GM21390 (cell line): ENCODE data around the gene PDCL3.

Experiments
- ATAC-seq: cut with Tn5 transposase; IDR thresholded peaks from one replicate; pipeline ENCODE4 v1.9.1; 2021; ENCODE audit not compliant: unreplicated experiment

Gene PDCL3

DNA sequence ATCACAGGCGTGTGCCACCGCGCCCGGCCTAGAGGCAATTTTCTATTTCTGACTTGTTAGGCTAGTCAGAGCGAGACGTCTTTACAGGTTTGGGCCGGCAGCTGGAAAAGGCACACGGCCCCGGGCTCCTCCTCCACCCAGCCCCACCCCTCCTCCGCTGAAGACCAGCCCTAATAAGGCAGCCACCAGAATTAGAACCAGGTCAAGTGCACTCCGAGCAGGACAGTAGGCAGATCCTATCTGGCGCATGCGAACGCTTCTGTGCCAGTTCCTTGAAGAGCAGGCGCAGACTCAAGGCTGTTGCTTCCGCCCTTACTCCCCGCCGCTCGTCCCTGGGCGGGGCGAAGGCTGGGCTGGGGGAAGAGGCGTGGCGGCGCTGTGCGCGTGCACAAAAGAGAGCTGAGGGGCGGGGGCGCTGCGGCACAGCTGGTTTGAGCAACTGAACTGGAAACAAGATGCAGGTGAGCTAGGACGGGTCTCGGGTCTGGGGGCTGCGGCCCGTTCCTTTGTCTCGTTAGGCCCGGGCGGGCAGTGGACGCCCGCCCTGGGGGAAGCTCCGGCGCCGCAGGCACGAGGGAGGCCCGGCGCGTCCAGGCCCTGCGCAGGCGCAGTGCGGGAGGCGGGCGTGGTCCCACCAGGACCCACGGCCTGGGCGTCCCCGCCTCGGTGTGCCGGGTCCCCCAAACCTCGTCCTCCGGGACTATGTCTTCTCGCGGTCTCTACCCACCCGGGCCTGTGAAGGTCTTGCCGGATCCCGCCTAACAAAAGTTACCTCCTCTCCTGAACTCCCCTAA lies at the start of gene PDCL3:
TSS of gene PDCL3 (plus strand) at position 381 of the 794 bp plus-strand sequence. CDS start at position 456, 75 bp downstream.
- peak; percentile 90 for ATAC-seq

DNA sequence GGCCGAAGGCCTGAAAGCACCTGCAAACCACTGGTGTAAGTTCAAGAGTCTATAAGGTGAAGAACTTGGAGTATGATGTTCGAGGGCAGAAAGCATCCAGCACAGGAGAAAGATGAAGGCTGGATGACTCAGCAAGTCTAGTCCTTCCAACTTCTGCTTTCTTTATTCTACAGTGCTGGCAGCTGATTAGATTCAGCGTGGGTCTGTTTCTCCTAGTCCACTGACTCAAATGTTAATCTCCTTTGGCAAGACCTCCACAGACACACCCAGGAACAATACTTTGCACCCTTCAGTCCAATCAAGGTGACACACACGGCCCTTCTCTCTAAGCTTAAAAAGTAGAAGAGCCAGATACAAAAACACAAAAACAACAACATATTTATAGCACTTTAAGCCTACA lies 49.1 kb upstream of the PDCL3 start:
- no peak for ATAC-seq

DNA sequence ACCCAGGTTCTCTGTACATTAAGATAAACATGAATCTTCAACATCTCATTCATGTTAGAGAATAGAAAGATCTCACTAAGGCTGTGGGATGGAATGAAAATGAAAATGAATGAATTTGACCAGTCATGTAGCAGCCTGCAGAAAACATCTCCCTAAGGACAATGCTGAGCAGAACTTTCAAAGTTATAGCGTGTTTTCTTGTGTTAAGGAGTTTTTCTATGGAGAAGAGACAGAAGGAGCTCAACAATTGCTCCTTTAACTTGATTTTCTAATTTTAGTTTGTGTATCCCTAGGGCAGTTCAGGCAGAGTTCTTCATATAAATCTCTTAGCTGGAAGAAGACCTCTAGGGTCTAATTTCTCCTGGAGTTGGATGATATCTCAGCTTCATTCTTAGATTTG lies 45.2 kb upstream of the PDCL3 start:
- no peak for ATAC-seq

DNA sequence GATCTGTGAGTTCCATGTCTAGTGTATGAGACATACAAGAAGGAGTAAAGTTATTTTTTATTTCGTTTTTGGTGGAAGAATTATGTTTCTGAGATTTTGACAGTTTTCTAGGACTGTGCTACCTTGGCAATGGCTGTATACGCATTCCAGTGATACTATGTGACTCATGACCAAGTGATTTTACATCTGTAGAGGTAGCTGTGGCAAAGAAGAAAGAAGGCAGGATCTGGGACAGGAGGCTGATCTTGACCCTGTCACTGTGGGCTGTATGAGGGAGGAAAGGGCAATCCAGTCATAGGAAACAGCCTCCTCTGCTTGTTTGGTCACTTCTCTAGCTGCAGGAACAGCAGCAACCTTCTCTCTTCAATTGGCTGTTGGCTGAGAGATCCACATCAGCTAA lies 44.0 kb upstream of the PDCL3 start:
- no peak for ATAC-seq

DNA sequence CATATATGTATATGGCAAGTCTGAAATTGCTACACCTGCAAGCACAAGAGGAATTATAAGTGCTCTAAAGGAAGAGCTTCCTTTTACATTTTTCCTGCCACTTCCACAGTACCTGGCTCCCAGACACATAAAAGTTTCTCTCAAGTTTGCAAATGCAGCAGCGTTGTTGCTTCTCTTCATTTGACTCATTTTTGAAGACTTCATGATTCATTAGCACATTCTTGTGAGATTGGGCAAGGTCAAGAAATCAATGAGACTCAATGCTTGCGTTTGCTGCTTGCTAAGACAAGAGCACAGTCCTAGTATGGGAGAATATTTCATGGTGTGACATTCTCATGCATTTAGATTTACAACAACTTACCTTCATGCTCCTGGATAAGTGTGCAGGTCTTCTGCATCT lies 42.6 kb upstream of the PDCL3 start:
- no peak for ATAC-seq

DNA sequence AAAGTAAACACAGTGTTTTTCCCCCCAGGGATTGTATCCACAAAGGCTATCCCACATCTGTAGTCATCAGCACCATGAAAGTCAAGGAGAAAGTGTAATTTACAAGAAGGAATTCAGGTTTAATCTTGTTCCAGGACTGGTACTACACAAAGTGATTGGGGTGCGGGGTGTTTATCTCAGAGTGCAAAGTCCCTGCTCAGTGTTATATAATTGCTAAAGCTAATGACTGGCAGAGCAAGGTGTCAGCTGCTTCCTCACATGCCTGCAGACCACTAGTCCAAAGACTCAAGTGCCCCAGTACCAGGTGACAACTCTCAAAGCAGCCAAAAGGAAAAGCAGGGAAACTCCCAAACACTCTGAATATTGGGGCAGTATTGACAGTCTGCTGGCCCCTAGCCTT lies 40.4 kb upstream of the PDCL3 start:
- no peak for ATAC-seq

DNA sequence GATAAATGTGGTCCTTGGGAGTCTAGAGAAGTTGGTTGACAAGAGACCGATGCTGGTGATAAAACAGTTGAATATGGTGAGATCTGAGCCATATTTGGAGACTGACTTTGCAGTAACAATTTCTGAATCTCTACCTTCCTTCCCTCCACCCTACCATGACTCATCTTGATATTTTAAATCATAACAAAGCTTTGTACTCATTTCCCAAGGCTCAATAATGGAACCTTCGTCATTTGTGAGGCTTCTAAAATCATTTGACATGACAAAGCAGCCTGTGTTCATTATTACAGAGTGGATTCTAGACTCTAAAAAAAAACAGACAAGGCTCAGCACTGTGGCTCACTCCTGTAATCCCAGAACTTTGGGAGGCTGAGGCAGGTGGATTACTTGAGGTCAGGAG lies 38.5 kb upstream of the PDCL3 start:
- ATAC-seq = no peak

DNA sequence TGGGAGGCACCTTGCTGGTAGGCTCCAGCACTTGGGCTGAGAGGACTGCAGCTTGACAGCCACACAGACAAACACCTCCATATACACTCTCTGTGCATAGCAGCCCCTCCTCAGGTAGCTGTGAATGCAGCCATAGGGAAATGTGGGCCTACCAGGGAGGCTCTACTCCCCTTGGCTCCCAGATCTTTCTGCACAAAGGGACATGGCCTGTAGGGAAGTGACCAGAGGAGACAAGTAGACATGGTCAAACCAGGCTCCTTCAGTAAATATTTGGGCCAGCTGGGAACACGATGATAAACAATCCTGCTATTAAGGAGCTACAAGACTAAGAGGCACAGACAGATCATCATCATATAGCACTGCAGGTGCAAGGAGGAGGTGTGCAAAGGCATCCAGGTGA lies 35.9 kb upstream of the PDCL3 start:
- no peak for ATAC-seq

DNA sequence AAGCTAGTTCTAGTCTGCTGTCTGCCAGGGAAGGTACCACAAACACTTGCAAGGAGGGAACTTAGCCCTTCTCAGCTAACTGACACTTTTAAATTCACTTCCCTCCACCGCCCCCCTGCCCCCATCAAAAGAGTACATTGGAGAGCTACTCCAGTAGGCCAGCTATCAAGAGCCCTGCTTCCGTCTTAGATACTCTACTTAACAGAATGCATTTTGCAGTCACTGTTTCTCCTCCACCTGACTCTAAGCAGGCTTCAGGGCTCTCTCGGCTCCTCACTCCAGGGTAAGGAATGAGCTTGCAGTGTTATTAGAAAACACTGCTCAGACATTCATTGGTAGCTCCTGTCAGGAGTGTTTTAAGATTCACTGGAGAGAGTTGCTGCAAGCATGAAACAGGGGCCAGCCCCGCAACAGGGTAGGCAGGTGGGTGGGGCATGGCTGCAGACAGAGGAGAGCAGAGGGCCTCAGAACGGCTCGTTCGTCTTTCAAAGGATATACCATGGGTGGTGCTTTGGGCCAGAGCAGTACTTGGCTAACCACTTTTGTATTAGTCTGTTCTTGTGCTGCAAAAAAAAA lies 35.3 kb upstream of the PDCL3 start:
- ATAC-seq = no peak

DNA sequence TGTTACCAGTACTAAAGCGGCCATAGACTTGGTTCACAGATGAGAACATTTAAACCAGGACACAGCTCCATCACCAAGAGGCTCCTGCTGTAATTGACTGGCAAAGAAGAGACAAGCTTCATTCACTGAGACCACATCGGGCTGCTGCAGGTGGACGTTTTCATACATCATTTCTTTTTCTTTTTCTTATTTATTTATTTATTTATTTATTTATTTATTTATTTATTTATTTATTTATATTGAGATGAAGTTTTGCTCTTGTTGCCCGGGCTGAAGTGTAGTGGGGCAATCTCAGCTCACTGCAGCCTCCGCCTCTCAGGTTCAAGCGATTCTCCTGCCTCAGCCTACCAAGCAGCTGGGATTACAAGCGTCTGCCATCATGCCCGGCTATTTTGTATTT lies 33.6 kb upstream of the PDCL3 start:
- ATAC-seq = no peak

DNA sequence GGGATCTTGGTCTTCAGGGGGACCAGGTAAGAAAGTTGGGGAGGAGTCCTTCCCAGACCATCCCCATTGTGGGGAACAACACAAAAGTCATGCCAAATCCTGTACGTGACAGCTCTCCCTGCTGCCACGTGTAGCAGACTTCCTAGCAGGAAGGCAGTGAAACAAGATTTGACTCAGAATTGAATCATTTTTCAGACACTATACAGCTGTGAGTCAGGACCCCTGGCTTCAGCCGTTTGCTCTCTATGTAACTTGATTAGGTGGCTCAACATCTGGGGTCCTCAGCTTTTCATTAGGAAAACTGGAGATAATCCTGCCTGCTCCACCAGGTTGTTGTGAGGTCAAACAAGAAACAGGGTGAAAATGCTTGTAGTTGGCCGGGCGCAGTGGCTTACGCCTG lies 32.9 kb upstream of the PDCL3 start:
- ATAC-seq = no peak

DNA sequence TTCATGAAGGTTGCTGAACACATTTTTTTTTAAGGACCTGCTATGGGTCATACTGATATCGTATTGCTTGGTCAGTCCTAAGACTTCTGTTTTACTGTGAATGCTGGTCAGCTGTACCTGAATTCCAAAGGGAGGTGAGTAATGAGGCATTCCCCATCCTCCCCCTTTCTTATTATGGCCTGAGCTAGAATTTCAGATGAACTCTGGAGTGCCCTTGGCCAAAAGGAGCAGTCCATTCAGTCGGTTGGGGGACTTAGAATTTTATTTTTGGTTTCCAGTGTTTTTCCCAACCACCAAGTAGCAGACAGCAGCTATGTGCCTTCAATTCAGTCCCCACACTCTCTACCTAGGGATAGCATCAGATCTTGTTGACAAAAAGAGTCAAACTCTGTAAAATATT lies 26.9 kb upstream of the PDCL3 start:
- ATAC-seq = no peak

DNA sequence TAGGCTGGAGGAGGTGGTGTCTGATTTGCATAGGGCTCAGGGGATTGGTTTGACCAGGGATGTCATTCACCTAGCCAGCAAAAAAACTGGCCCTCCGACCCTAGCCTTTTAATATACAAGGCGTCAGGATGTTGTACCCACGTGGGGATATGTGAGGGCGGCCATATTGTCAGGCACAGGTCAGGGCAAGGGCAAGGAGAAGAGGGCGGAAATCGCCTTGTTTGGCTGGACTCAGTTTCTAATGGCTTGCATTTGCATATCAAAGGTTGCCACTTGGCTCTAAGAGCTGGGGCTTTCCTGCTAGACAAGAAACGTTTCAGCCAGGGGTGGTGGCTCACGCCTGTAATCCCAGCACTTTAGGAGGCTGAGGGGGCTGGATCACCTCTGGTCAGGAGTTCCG lies 24.9 kb upstream of the PDCL3 start:
- no peak for ATAC-seq

DNA sequence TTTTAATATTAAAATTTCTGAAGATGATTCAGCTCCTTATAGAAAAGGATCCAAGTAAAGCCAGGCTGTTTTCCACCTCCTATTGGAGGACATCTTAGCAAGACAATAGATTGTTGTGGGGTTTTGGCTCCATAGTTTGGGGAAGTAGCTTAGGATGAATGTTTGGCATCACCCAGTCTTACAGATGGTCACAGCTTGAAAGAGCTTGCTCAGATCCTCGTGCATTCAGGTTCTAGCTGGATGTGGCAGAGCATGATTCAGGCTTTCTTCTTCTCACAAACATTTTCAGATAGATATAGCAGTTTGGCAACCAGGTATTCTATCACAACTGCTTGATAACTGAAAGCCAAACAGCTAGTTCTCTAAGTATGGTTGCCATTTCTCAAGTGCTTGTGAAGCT lies 23.6 kb upstream of the PDCL3 start:
- ATAC-seq = no peak

DNA sequence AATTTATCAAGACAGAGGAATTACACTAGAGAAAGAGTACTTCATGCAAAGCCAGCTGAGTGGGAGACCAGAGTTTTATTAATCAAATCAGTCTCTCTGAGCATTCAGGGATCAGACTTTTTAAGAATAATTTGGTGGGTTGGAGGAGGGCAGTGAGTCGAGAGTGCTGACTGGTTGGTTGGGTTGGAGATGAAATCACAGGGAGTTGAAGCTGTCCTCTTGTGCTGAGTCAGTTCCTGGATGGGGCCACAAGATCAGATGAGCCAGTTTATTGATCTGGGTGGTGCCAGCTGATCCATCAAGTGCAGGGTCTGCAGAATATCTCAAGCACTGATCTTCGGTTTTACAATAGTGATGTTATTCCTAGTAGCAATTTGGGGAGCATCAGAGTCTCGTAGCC lies 21.4 kb upstream of the PDCL3 start:
- ATAC-seq = no peak

DNA sequence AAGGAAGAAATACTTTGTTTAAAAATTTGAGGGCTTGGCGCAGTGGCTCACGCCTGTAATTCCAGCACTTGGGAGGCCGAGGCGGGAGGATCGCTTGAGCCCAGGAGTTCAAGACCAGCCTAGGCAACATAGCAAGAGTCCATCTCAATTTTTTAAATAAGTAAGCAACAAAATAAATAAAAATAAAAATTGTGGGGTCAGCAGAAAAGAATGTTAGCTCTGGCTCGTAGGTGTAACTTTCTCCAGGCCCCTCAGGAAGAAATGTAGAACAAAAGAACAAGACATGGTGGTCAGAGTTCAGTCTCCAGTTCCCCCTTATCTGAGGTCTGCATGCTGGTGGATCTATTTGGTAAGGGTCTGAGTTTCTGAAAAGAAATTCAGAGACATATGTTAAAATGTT lies 20.4 kb upstream of the PDCL3 start:
- no peak for ATAC-seq

DNA sequence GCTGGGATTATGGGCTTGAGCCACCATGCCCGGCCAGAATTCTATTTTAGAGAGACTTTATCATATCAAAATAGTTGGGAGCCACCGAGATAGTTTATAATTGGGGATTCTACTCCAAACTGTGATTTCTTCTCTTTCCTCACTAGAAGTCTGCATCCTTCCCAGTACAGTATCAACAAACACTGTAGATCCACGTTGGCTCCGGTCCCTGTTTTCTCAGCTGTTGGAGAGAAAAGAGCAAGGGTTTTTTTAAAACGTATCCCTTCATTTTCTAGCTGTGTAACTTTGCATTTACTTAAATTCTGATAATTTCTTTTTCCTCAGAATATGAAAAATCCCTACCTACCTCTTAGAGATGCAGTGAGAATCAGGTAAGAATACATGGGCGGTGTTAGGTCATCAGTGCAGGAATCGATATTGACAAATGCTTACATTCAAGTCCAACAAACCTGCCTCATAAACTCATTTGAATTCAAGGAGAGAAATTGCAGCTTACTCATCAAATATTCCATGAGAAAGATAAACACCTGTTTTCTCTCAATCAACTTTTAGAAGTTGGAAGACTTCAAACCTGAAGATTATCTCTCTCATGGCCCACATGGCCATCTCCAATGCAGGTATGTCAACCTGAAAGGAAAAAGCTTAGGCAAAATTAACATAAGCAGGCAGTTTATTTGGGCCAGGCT lies 17.7 kb upstream of the PDCL3 start:
- no peak for ATAC-seq

DNA sequence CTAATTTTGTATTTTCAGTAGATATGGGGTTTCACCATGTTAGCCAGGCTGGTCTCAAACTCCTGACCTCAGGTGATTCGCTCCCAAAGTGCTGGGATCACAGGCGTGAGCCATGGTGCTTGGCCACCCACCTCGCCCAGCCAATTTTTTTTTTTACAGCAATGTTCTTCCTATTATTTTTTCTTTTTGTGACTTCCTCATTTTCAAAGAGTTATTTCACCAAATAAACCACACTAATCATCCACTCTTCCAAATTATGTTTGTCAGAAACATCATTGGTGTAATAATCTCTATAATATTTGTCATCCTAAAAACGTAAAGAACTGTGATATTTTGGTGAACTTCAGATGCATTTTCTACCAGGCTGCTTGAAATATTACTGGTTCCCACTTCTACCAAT lies 16.3 kb upstream of the PDCL3 start:
- ATAC-seq = no peak

DNA sequence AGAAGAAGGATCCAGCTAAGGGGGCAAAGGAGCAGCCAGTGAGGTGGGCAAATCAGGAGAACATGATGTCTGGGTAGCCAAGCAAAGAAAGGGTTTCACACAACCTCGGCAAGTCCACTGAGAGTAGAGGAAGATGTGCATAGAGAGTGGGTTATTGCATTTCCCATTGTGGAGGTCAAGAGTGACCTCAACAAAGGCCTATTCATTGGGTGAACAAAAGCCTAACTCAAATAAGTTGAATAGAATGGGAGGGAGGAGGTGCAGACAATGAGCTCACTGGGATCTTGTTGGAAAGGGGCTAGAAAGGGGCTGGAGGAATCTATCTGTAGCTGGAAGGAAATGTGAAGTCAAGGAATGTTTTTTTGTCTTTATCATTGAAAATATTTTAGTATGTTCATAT lies 14.0 kb upstream of the PDCL3 start:
- no peak for ATAC-seq

DNA sequence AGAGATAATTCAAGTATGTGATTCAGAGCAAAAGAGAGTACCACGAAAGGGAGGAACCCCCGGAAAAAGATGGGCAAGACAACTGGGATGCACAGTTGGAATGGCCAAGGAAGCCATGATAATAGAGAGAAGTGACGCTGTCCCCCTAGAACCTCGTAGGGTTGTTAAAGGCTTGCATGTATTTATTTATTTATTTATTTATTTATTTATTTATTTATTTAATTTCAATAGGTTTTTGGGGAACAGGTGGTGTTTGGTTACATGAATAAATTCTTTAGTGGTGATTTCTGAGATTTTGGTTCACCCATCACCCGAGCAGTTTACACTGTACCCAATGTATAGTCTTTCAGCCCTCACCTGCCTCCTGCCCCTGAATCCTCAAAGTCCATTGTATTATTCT lies 11.5 kb upstream of the PDCL3 start:
- ATAC-seq = no peak

DNA sequence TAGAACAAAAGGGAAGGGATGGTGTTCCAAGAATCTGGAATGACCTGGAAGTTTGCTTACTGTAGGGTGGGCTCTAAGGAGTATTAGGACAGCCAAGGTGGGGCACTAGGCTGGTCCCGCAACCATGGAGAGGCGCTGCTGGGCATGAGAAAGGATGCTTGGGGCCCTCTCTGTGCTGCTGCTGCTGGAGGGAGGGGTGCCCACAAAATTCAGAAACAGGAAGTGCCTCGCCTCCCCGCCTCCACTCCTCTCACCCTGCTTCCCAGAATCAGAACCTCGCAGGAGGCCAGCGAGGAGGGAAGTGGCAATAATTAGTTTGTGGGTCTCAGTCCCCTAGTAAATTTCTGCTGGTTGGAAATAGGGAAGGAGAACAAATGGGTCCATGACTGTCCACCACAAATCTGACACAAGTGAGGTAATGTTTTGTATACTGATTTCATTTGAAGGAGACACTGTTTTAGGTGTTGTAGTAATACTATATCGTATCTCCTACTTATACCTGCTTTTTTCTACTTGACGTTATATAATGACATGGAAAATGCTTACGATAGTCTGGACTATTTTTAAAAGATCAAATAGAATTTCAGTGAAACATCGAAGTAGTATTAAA lies 7.9 kb upstream of the PDCL3 start:
- ATAC-seq = no peak

DNA sequence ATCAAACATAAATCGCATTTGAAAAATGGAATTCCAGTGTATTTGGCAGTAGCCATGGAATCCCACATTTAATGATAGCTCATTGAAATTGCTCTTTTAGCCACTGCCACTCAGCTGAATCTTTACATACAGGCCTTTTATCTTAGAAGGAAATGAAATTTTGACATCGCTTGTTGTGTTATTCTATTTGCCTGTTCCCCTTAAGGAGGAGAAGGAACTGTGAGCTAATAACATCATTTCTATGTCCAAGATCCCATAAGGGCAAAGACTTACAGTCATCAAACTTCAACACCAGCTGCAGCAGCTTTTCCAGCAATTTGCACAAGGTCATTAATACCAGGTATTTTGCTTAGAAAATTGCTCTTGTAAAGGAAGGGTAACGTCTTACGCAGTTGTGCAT lies 6.0 kb upstream of the PDCL3 start:
- no peak for ATAC-seq
